OCI-LY3 (cell line): ENCODE data around the gene JAKMIP1.

Experiments used
- H2AFZ ChIP-seq: fragments of 200-600, 300-600 bp; shearing (Covaris generic); 2 replicates; pipeline ENCODE4 v1.6.0; 2014; ENCODE audit warnings: antibody characterized with exemption, low read depth, low read length
- H3K27ac ChIP-seq: fragments of 200-600, 300-600 bp; sonication (generic); 2 replicates; pipeline ENCODE4 v1.5.1; 2014; ENCODE audit warnings: mild to moderate bottlenecking, low read length, moderate library complexity, mixed read lengths
- H3K27me3 ChIP-seq: fragments of 200-600, 300-600 bp; sonication (generic); 2 replicates; pipeline ENCODE4 v1.6.1; 2014; ENCODE audit warnings: low read depth, low read length, mixed read lengths
- H3K36me3 ChIP-seq: fragments of 200-600, 300-600 bp; sonication (generic); replicated peaks from 2 replicates; pipeline ENCODE3; 2014; ENCODE audit warnings: low read depth, low read length, mixed read lengths
- H3K4me1 ChIP-seq: fragments of 300-600, 200-600 bp; sonication (generic); 2 replicates; pipeline ENCODE4 v1.6.1; 2014; ENCODE audit warnings: low read length, mixed read lengths
- H3K4me2 ChIP-seq: fragments of 200-600, 300-600 bp; sonication (generic); 2 replicates; pipeline ENCODE4 v1.6.1; 2014; ENCODE audit warnings: low read length, mixed read lengths
- H3K4me3 ChIP-seq: fragments of 300-600, 200-600 bp; sonication (generic); 2 replicates; pipeline ENCODE4 v1.5.1; 2014; ENCODE audit warnings: antibody characterized with exemption, mild to moderate bottlenecking, low read length, moderate library complexity
- H3K79me2 ChIP-seq: fragments of 300-600, 200-600 bp; shearing (Covaris generic); 2 replicates; pipeline ENCODE4 v1.6.1; 2014; ENCODE audit warnings: mild to moderate bottlenecking, low read length, mixed read lengths
- H3K9ac ChIP-seq: fragments of 300-600, 200-600 bp; shearing (Covaris generic); 2 replicates; pipeline ENCODE4 v1.6.0; 2014; ENCODE audit warnings: mild to moderate bottlenecking, low read length, moderate library complexity
- H3K9me3 ChIP-seq: fragments of 200-600, 300-600 bp; shearing (Covaris generic); 2 replicates; pipeline ENCODE4 v1.6.1; 2014; ENCODE audit warnings: low read length, mixed read lengths; ENCODE audit not compliant: insufficient read depth
- H4K20me1 ChIP-seq: fragments of 200-600, 300-600 bp; sonication (generic); 2 replicates; pipeline ENCODE4 v1.6.1; 2016; ENCODE audit warnings: low read length, mixed read lengths; ENCODE audit not compliant: insufficient read depth
- EZH2phosphoT487 ChIP-seq: fragments of 200-600 bp; shearing (Covaris generic); IDR thresholded peaks from 2 replicates; pipeline ENCODE4 v1.6.1; 2018; ENCODE audit warnings: antibody characterized with exemption, mixed run types, low read depth
- TF ChIP-seq, protein P1 (sequence below): fragments of 200-600, 300-600 bp; sonication (generic); IDR thresholded peaks from 2 replicates; pipeline ENCODE4 v1.5.1; 2014; ENCODE audit warnings: antibody characterized with exemption, low read length, low read depth

The JAKMIP1 gene

DNA sequence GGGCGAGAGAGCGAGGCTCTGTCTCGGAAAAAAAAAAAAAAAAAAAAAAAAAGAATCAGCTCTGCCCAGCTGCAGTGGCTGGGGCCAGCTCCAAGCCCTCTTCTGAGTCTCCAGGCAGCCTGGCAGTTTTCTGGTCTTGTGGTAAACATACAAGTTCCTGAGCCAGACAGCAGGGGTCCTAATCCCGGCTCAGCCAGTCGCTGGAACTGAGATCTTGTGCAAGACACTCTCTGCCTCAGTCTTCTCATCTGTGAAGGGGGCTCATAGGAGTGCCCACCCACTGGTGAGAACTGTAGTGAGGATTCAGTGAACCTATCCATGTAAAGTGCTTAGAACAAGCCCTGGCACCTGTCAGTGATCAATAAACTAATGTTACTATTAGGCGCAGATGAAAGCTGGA lies 223.9 kb downstream of the JAKMIP1 start:
- Histone ChIP-seq H3K9ac (no peak overlapping the region), H3K27ac (no peak overlapping the region), H4K20me1 (no peaks in the 10 kb centered on the region), H3K79me2 (no peaks in the 10 kb centered on the region), H3K4me3 (no peak overlapping the region), H3K27me3 (peaks cover 23% of the 10 kb centered on the region), H3K4me1 (no peaks in the 10 kb centered on the region), H2AFZ (no peak overlapping the region), H3K4me2 (no peak overlapping the region), H3K9me3 (no peaks in the 10 kb centered on the region), H3K36me3 (no peaks in the 10 kb centered on the region)
- no peak for TF ChIP-seq EZH2phosphoT487
- TF ChIP-seq, protein P1, sequence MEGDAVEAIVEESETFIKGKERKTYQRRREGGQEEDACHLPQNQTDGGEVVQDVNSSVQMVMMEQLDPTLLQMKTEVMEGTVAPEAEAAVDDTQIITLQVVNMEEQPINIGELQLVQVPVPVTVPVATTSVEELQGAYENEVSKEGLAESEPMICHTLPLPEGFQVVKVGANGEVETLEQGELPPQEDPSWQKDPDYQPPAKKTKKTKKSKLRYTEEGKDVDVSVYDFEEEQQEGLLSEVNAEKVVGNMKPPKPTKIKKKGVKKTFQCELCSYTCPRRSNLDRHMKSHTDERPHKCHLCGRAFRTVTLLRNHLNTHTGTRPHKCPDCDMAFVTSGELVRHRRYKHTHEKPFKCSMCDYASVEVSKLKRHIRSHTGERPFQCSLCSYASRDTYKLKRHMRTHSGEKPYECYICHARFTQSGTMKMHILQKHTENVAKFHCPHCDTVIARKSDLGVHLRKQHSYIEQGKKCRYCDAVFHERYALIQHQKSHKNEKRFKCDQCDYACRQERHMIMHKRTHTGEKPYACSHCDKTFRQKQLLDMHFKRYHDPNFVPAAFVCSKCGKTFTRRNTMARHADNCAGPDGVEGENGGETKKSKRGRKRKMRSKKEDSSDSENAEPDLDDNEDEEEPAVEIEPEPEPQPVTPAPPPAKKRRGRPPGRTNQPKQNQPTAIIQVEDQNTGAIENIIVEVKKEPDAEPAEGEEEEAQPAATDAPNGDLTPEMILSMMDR: no peak
